SU-DHL-6 (cell line): ENCODE data around the gene KRT84.

ENCODE experiments used
- CTCF ChIP-seq: fragments of 200-600 bp; sonication (generic); IDR thresholded peaks from one replicate; pipeline ENCODE4 v1.5.1; 2017; ENCODE audit warnings: antibody characterized with exemption, mild to moderate bottlenecking, low read length, moderate library complexity; ENCODE audit not compliant: insufficient read depth, poor library complexity, severe bottlenecking
- EZH2phosphoT487 ChIP-seq: fragments of 200-600 bp; sonication (generic), shearing (Covaris generic); conservative IDR thresholded peaks from 2 replicates; pipeline ENCODE4 v1.6.1; 2018; ENCODE audit warnings: mild to moderate bottlenecking, antibody characterized with exemption, low read length, moderate library complexity, mixed read lengths

- no peak for TF ChIP-seq CTCF
- TF ChIP-seq EZH2phosphoT487, result no peak
These were observed 54.4 kb downstream of the KRT84 start for GRCh38 chr12:52331039-52331438.
